ENCODE measurements around the gene GRK1.

Gene GRK1

DNA sequence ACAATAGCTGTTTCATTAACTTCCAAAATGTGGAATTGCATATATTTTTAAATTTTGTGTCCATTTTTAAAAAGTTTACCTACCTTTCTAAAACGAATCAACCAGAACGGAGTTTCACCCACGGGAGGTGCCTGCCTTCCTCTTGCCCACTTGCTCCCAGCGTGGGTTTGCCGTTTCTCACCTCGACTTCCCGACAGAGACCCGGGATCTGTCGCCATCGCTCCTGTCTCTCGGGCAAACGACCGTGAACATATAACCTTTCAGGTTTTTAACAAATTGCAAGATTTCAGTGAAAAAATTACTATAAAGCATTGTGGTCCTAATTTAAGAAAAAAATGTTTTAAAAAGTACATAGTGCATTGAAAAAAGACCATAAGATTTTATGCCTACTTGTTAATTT lies 96.2 kb downstream of the GRK1 start:
- no peak for DNase-seq

DNA sequence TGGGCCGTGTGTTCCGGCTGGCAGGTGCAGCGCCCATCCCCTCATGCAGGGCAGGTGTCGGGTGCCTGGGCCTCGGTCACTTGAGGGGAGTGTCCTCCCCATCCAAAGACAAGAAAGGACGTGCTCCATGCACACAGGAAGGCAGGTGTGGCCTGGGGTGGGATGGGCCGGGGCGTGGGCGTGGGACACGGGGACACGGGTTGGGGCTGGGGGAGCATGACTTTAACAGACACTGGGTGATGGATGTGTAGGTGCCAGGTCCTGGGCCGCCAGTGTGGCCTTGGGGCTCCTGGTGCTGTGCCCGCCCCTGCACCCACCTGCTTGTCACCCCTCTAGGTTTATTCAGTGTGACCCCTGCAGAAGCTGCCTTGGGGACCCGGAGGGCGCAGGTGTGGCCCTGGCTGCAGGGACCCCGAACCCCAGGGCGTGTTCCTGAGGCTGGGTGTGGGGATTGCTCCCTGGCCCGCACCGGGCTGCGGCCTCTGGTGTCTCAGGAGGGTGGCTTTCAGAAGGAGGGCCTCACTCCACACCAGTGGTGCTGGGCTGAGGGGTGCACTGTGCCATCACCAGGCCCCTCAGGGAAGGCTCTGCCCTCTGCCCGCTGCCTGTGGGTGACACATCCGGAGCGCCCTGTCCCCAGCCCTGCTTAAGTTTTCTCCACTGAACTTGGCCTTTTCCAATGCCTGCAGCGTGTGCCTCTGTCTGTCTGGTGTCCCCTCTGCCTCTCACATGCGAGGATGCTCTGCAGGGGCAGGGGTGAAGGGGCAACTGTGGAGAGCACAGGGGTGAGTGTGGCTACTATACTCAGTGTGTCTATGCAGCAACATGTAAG lies 97.2 kb downstream of the GRK1 start:
- DNase-seq = no peak

DNA sequence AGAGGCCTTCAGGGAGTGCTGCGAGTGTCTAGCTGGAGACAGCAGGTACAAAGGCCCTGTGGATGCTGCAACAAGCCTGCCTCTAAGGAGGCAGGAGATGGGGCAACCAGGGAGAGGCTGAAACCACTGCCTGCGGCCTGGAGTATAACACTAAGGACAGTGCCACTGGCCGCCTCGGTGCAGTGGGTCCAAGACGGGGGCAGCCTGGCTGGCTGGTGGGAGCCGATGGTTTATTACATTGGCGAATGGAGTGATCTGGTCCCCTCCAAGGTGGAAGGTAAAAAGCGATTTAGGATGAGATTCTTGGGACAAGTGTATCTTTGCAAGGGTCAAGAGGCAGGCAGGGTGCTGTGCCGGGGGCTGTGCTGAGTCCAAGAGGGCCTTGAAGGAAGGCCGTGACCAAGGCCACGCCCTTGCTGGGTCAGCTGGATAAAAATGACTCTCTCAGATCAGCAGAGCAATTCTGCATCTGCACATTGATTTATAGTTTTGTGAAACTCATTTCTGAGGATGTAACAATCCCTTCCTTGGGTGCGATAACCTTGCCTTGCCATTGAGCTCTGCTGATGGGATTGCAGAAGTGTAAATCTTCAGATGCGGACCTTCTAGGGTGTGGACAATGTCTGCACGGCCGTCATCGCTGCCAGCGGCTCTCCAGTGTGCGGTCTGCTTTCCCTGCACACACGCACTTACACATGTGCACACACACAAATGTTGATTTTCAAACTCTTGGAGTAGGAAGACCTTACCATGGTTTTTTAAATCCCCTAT lies 98.0 kb downstream of the GRK1 start:
- DNase-seq = no peak

DNA sequence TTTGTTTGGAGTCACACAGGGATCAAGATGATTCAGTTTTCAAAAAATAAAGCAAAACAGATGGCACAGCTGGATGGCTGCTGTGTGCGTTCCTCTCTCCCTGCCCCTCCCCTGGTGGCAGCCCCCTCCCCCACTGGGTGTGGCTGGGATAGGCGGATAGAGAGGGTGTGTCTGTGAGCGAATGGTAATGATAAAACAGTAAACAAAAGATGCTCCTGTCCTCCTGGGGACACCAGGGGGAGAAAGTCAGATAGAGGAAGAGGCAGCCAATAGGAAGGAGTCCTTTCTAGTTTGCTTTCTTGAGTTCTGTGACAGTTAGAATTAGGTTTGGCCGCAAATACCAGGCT lies 98.5 kb downstream of the GRK1 start:
- no peak for DNase-seq

DNA sequence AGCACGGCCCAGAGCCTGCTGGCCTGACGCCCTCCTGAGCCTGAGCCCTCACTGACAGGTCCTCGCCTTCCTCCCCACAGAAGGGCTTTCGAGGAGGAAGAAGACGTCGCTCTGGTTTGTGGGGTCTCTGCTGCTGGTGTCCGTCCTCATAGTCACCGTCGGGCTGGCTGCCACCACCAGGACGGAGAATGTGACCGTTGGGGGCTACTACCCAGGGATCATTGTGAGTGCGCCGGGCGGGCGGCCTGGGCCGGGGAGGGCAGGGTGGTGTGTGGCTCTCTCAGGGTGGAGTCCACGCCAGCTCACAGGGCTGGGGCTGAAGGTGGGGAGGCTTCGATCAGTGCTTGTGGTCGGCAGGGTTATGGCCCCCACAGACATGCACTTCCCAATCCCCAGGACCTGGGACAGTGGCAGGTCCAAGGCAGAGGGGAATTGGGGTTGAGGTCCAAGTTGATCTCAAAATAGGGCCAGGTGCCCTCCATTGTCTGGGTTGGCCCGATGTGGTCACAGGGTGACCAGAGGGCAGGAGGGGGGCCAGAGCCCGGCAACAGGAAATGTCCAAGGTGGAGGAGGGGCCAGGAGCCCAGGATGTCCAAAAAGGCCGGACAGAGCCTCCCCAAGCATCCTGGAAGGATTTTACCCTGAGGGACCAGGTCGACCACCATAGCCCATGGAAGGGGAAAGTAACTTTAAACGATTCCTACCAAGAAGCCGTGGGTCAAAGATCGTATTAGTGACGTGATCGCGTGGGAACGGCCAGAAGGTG lies 99.2 kb downstream of the GRK1 start:
- DNase-seq = no peak

DNA sequence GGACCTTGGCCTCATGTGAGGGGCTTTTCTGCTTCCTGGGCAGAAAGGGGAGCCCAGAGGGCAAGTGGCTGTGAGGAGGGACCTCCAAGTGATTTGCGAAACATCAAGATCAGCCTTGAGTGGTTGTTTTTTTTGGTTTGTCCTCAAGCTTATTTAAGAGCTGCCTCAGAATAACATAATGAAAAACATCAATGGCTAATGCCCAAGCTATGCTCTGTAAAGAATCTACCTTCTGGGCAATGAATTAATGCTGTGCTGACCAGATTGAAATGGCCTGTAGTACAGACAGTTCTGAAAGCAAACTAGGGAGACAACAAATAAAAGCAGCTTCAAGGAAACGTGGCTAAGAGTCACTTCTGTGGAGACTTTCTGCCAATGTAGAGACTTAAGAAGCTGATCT lies 100.3 kb downstream of the GRK1 start:
- no peak for DNase-seq

DNA sequence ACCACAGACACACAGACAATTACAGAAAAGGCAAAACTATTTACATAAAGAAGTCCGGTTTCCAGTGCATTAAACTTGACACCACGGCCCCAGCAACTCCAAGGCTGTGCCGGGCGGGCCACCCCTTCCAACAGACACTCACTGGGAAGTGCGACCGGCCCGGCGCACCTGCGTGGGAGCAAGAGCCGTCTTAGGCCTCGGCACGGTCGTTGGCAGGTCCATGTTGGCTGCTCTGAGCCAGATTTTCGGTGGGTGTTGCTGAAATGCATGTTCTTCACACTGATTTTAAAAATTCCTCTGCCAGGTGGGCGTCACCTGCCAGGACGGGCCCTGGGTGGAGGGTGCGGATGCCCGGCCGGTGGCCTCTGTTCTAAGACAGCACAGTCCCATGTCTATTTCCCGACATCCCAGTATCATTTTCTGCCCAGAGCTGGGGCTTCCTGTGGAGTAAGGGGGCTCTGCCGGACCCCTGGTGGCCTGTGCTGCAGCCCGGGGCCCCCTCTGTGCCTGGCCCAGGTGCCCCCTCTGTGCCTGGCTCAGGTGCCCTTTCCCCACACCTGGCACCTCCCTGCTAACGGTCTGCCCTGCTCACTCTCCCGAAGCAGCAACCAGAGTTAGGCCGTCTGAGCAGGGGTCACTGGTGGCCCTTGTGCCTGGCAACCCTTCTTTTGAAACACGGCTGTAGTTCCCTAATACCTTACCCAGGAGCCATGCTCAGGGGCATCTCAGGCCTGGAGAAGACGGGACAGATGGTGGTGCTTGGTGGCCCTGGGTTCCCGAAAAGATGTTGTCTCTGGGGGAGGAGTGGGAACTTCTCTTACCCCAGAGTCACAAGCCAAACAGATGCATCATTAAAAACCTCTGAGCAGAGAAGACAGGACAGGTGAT lies 101.2 kb downstream of the GRK1 start:
- no peak for DNase-seq

DNA sequence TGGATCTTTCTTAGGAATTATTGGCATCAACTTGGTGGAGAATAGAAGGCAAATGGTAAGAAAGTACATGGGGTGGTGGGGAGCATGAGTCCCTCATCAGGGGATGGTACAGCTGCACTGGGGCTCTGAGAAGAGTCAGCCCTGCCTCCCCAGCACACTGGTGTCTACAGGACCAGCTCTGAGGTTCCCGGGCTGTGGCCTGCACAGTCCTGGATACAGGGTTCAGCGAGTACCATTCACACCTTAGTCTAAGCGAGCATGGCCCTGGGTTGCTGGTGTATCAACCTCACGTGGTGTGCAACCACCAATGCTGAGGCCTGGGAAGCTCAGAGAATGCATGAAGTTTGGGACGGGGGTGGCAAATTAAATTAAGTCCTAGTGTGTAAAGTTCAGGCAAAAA lies 102.1 kb downstream of the GRK1 start:
- DNase-seq = no peak

DNA sequence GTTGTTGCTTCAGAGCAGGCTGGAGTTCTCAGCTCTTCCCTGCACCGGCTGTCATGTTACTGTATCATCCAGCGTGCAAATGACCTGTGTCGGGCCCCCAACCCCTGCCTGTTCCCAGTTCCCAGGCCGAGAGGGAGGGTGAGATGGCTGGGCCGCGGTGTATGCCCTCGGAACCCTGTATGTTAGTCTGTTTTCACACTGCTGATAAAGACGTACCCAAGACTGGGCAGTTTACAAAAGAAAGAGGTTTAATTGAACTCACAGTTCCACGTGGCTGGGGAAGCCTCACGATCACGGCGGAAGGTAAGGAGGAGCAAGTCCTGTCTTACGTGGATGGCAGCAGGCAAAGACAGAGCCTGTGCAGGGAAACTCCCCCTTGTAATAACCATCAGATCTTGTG lies 102.9 kb downstream of the GRK1 start:
- DNase-seq = no peak

DNA sequence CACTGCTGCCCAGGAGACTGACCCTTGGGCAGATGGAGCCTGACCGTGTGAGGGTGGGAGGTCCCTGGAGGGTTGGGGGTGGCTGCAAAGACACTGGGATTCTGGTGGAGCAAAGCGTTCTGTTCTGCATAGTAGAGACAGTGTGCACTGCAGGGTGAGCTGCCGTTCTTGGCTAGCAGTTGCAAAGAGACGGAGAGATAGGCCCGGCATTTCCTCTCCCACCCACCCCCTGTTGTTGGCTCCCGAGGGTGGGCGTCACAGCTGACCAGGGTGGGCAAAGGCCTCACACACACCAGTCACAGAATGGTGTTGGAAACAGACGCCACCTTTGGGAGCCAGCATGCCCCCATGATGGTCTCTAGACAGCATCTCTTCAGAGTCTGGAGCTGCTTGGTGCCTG lies 103.4 kb downstream of the GRK1 start:
- no peak for DNase-seq

DNA sequence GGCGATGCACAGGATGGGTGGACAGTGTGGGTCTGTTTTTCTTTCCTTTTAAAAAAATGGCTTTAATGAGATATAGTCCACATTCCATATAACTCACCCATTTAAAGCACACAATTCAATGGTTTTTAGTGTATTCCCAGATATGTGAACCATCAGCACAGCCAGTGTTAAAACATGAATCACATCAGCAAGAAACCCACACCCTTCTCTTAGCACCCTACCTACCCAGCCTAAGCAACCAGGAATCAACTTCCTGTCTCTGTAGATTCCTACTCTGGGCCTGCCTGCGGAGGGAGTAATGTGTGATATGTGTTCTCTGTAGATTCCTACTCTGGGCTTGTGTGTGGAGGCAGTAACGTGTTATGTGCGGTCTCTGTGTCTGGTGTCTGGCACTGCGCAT lies 103.9 kb downstream of the GRK1 start:
- no peak for DNase-seq

DNA sequence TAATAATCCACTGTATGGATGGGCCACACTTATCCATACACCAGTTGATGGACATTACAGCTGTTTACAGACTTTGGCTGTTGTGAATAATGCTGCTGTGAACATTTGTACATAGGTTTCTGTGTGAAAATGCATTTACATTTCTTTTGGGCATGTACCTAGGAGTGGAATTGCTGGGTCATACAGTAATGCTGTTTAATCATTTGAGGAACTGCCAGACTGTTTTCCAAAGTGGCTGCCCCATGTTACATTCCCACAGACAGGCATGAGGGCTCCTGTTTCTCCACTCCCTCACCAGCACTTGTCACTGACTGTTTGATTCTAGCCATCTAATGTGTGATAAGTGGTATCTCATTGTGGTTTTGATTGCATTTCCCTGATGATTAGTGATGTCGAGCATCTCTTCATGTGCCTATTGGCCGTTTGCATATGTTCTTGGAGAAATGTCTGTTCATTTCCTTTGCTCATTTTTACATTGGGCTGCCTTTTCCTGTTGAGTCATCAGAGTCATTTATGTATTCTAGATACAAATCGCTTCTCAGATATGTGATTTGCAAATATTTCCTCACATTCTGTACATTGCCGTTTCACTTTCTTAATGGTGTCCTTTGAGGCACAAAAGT lies 104.8 kb downstream of the GRK1 start:
- DNase-seq = no peak

DNA sequence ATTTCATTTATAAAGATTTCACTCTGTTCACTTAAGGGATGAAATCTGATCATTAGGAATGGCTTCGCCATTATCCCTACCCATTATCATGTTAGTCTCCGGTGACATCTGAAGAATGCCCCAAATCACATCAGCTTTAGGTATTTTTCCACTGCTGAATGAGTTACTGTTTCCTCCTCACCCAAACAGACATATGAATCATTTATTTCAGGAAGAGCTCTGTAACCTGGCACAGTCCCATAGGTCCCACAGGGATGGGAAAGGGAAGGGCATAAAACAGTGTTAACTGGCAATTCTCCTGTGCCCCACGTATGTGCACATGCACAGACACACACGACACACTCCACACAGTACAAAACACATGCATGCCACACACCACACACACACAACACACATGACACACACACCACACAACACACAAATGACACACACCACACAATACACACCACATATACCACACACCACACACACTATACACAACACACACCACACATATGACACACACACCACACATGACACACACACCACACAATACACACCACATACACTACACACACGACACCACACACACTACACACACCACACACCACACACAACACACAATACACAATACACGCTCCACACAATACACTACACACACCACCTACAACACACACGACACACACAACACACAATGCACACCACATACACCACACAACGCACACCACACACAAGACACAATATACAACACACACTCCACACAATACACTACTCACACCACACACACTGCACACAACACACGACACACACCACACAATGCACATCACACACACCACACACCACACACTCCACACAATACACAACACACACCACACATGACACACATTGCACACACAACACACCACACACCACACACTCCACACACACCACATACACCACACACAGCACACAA lies 107.4 kb downstream of the GRK1 start:
- DNase-seq = no peak

DNA sequence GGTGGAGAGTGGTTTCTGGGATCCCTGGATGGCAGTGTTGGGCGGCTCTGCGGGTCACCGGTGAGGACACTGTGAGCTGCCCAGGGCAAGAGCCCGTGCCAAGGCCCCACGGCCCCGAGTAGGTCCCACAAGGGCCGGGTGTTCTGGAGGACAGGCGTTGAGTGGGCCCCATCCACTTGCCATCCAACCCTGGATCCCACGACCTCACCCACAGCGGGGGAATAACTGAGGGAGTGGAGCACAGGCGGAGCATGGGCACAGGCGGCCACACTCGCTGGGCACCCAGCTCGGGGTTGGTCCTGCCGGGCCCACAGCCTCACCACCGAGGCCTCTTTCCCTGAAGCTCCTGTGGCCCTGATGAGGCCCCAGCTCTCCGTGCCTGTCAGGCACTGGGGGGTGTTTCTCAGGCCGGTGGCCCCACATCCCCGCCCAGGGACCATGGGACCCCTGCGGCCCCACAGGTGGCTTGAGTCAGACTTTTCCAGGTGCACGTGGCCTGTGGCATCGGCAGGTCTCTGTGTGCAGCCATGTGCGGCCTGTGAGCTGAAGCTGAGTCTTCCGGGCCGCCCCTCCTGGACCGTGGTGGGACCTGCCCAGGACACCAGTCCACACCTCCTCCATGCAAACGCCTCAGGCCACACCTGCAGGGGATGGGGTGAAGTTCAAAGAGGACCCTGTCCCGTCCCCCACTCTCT lies 108.6 kb downstream of the GRK1 start:
- no peak for DNase-seq

DNA sequence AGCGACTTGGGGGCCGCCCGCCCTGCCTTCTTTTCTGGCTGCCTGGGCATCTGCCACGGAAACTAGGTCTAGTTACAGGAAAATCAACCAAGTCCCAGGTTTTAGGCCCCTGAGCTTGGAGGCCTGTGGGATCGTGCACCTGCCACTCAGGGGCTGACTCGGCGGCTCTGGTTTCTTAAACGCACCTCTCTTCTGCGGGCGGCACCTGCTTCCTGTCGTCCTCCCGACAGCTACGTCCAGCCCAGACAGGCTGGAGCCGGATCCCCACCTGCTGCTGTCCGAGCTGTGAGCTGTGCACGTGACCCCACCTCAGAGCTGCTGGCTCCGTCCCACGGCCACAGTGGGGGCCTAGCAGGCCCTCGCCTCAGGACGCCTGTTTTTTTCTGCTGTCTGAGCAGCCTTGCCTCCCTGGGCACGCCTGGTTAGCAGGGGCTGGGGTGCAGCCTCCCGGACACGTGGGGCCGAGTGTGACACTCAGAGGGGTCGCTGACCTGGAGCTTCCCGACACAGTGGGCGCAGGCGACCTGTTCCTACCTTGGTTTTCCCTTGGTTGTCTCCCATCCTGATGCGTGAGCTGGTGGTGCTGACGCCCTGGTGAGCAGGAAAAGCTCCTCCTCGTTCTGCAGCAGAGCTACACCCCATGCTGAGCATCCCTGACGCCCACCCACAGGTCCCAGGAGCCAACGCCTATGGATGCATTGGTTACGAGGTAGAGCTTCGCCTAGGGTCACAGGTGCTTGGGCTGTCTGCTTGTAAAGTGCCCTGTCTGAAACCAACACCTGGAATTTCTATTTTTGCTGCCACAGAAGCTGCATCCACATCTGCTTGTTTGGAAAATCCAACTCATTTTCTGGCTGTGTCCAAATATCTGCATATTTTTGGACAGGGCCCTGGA lies 109.5 kb downstream of the GRK1 start:
- DNase-seq = no peak

DNA sequence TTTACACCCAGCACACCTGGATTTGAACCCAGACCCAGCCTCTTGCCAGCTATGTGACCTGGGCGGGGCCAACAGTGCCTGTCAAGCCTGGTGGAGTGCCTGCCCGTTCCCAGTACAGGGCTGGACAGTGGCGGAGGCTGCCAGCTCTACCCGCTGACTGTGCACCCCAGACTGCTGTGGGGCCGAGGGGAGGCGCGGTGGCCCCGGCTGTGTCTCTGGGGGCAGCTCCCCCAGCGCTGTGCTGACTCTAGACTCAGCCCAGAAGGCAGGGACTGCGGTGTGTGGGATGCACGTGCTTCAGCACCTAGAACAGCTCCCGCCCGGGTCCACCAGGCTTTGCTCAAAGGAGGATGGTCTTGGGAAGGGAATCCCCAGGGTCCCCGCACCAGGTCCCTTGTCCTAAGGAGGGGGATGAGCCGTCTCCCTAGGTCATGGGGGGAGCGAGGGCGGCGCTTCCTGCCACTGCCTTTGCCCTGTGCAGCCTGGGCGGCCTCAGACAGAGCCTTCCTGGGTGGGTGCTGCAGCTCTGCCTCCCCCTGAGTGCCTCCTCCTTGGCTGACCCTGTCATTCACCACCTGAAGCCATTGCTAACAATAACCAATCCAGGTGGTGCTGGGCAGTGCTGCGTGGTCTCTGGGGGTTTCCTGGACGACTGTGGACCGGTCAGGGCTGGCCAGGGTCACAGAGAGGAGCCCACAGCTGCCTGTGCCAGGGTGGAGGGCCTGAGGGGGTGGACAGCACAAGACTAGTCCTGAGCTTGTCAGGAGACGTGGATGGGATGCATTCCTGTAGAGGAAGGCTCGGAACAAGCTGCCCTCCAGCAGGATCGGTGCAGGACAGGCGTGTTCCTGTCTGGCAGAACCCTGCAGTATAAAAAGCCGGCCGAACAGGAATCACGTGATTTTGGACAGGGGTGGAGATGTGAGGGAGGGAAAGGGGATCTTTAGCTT lies 110.6 kb downstream of the GRK1 start:
- no peak for DNase-seq

DNA sequence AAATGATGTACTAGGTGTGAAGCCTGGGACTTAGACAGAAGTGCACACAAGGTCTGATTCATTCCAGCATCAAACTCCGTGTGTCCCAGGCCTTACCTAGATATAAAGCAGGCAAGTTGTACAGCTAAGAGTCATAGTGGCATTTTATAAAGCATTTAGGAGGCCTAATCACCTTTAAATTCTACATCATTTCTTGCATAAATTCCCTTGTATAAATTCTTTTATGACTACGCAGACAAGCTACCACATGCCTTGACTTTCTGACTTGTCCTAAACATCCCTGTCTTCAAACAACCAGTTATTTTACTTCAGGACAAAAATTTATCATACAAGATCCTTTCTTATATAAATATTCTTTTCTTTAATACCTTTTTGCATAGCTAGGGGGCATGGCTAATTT lies 114.6 kb downstream of the GRK1 start:
- no peak for DNase-seq

DNA sequence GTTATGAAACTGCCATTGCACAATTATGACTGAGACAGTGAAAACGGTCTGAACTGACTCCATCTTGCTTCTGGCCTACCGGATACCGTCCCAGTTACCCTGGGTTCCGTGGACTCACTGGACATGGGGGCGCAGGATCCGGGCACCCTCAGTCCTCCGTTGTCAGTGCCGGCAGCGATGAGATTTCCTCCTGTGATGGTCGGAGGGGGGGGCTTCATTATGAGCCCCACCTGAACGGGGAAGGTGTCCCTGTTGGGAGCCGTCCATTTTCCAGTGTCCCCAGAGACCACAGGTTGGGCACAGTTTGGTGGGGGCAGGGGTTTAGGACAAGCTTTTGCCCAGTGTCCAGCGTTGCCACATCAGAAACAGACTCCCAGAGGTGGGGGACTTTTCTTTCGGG lies 115.5 kb downstream of the GRK1 start:
- DNase-seq = no peak
